Putamen (tissue), 1 donor: ENCODE data around the gene MRPL51.
"Not testable (repeated sequence)": the region's sequence is repeated elsewhere in the genome, so short reads cannot be mapped to it uniquely, and the experiment has no call there.

ENCODE experiments used
- DNase-seq: peaks from one replicate; pipeline ENCODE4 v3.0.0-alpha.2; 2016; ENCODE audit warnings: low spot score

Gene MRPL51

GRCh38 chr12:6488240-6488639 lies 4.8 kb downstream of the MRPL51 start:
- DNase-seq = no peak

GRCh38 chr12:6478416-6478815 lies 14.6 kb downstream of the MRPL51 start:
- no peak for DNase-seq

GRCh38 chr12:6477601-6478377 lies 15.3 kb downstream of the MRPL51 start:
- DNase-seq = not testable (repeated sequence)

- DNase-seq = no peak
Measured at GRCh38 chr12:6476489-6476888, 16.6 kb downstream of the MRPL51 start.

GRCh38 chr12:6475233-6475975 lies 17.7 kb downstream of the MRPL51 start:
- not testable (repeated sequence) for DNase-seq

GRCh38 chr12:6472491-6472890 lies 20.6 kb downstream of the MRPL51 start:
- no peak for DNase-seq

GRCh38 chr12:6471989-6472360 lies 21.1 kb downstream of the MRPL51 start:
- no peak for DNase-seq

GRCh38 chr12:6470375-6471163 lies 22.5 kb downstream of the MRPL51 start, which contains the start of gene VAMP1:
Gene VAMP1, minus strand, starts transcription at chr12:6470677. Its CDS starts 146 bp downstream, at chr12:6470531.
- peak; percentile 99 for DNase-seq

- DNase-seq = no peak
Measured at GRCh38 chr12:6469609-6470374, 23.3 kb downstream of the MRPL51 start.

- DNase-seq = no peak
Measured at GRCh38 chr12:6469092-6469491, 24.0 kb downstream of the MRPL51 start.

GRCh38 chr12:6468283-6468575 lies 24.8 kb downstream of the MRPL51 start:
- no peak for DNase-seq

- DNase-seq = not testable (repeated sequence)
Measured at GRCh38 chr12:6467571-6468282, 25.3 kb downstream of the MRPL51 start.

- not testable (repeated sequence) for DNase-seq
Measured at GRCh38 chr12:6466751-6467150, 26.3 kb downstream of the MRPL51 start.

GRCh38 chr12:6466184-6466573 lies 26.9 kb downstream of the MRPL51 start:
- no peak for DNase-seq

- DNase-seq = peak; percentile 61
Measured at GRCh38 chr12:6465467-6466183, 27.4 kb downstream of the MRPL51 start.

- DNase-seq = no peak
Measured at GRCh38 chr12:6464531-6464930, 28.5 kb downstream of the MRPL51 start.

- DNase-seq = no peak
Measured at GRCh38 chr12:6463858-6464257, 29.2 kb downstream of the MRPL51 start.

GRCh38 chr12:6463216-6463615 lies 29.8 kb downstream of the MRPL51 start:
- no peak for DNase-seq

- no peak for DNase-seq
Measured at GRCh38 chr12:6462234-6462995, 30.6 kb downstream of the MRPL51 start.
